NB4 (cell line): Measurements from ENCODE around the gene HACD3.

Experiments
- CTCF ChIP-seq: IDR thresholded peaks from one replicate; pipeline ENCODE4 v1.5.1; 2012; ENCODE audit warnings: low read depth, low read length
- MYC ChIP-seq: IDR thresholded peaks from 2 replicates; pipeline ENCODE4 v1.6.1; 2011; ENCODE audit warnings: low read depth, low read length
- POLR2A ChIP-seq: IDR thresholded peaks from 2 replicates; pipeline ENCODE4 v1.6.1; 2011; ENCODE audit warnings: mild to moderate bottlenecking; ENCODE audit not compliant: insufficient read length; ENCODE audit errors: extremely low read depth
- TF ChIP-seq, protein P1 (sequence below): IDR thresholded peaks from 2 replicates; pipeline ENCODE4 v1.6.1; 2011; ENCODE audit warnings: low read depth, low read length

- TF ChIP-seq POLR2A (no peak), CTCF (no peak), MYC (no peak)
- TF ChIP-seq, protein P1, sequence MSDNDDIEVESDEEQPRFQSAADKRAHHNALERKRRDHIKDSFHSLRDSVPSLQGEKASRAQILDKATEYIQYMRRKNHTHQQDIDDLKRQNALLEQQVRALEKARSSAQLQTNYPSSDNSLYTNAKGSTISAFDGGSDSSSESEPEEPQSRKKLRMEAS = no peak
These were observed 49.5 kb downstream of the HACD3 start for GRCh38 chr15:65579762-65580161.
